ENCODE measurements around the gene C5. TPM values are rescaled to one million over a fixed set of nuclear protein-coding genes. Genes with fewer than 3 reads are reported as not detected.

C5 gene
- polyA plus RNA-seq, 1 of the 3 experiments (the other 2 are of a cell fraction): 1.8 TPM

GRCh38 chr9:120928483-120929228, 121.4 kb downstream of the C5 start:
- ChIA-PET CTCF (interaction anchor here (1.1 kb wide), 1 partner anchor 9 kb away, joined by 3 read pairs; no protein-coding TSS in a partner anchor), POLR2A (no interaction called here)
- Histone ChIP-seq H4K20me1 (ENCODE audit: insufficient read depth) (no peaks in the 10 kb centered on the region), H3K4me1 (ENCODE audit: control insufficient read depth in 1 of 2, insufficient read depth in 2 of 2, low read depth in 1 of 2, low read length in 1 of 2) (peaks cover 24 to 35% of the 10 kb centered on the region in 2 experiments), H3K9me2 (no peaks in the 10 kb centered on the region), H2AFZ (ENCODE audit: low read depth) (no peak overlapping the region), H3K36me3 (replicated peaks in 1 of 2; ENCODE audit: control insufficient read depth in 1 of 2, insufficient read depth in 2 of 2, low read length in 1 of 2) (no peaks in the 10 kb centered on the region), H3K4me2 (no peak overlapping the region), H3K79me2 (ENCODE audit: insufficient read depth) (no peaks in the 10 kb centered on the region), H3K9ac (no peak overlapping the region), H3K27ac (ENCODE audit: low read depth in 2 of 2, low read length in 1 of 2) (no peak overlapping the region), H3K9me3 (no peaks in the 10 kb centered on the region), H3K27me3 (ENCODE audit: insufficient read depth) (no peaks in the 10 kb centered on the region), H3K4me3 (ENCODE audit: low read depth in 2 of 2, low read length in 1 of 2) (no peak overlapping the region; a peak in 1 of 4 replicates), H3F3A (replicated peaks; ENCODE audit: insufficient read depth) (peaks cover 25% of the 10 kb centered on the region)
- WGBS (ENCODE audit: low lambda C conversion rate): 69% methylated on average over 35 of the region's 73 CpGs
- DNase-seq: peak; percentile 56
- TF ChIP-seq GATA2 (CRISPR knock-in tag; IDR thresholded peaks at IDR 0.05) (no peak), FOXJ3 (CRISPR knock-in tag; IDR thresholded peaks at IDR 0.05) (no peak), ELF1 (IDR thresholded peaks at IDR 0.05) (no peak), CHD2 (IDR thresholded peaks at IDR 0.05; ENCODE audit: low read length, partially characterized antibody) (no peak), REST (IDR thresholded peaks at IDR 0.05; ENCODE audit: low read depth, low read length) (no peak), TAF1 (IDR thresholded peaks at IDR 0.05; ENCODE audit: borderline replicate concordance, low read depth, low read length) (no peak), MXI1 (IDR thresholded peaks at IDR 0.05; ENCODE audit: low read depth, low read length) (no peak), ZBTB33 (IDR thresholded peaks at IDR 0.05; ENCODE audit: borderline replicate concordance, low read depth) (no peak), TCF12 (IDR thresholded peaks at IDR 0.05) (no peak), RFX5 (IDR thresholded peaks at IDR 0.05; ENCODE audit: low read length) (no peak), RAD21 (IDR thresholded peaks at IDR 0.05; ENCODE audit: low read length) (no peak), GABPA (IDR thresholded peaks at IDR 0.05; ENCODE audit: low read depth) (no peak), CTCF (IDR thresholded peaks at IDR 0.05) (no peak), EZH2phosphoT487 (IDR thresholded peaks at IDR 0.05; ENCODE audit: borderline replicate concordance, low read depth) (no peak), USF2 (IDR thresholded peaks at IDR 0.05; ENCODE audit: borderline replicate concordance, low read depth, low read length) (no peak), SIN3A (IDR thresholded peaks at IDR 0.05; ENCODE audit: borderline replicate concordance, low read depth, low read length) (no peak), SMC3 (IDR thresholded peaks at IDR 0.05; ENCODE audit: low read depth, low read length) (no peak), USF1 (IDR thresholded peaks at IDR 0.05; ENCODE audit: borderline replicate concordance, low read depth) (no peak), YY1 (IDR thresholded peaks at IDR 0.05; ENCODE audit: low read depth) (no peak)

Measured in SK-N-SH (cell line).